ENCODE results near the gene FBXW7. TPM values are rescaled to one million over a fixed set of nuclear protein-coding genes. Genes with fewer than 3 reads are reported as not detected.

The FBXW7 gene
- polyA plus RNA-seq, 1 donor from 2014 or later: 55.7 TPM

- Histone ChIP-seq H3K9ac (ENCODE audit: low read length) (no peak overlapping the region), H2AFZ (ENCODE audit: low read depth, low read length) (no peak overlapping the region)
These were observed 11.5 kb downstream of the FBXW7 start for GRCh38 chr4:152524427-152524826.

GRCh38 chr4:152523731-152524130, 12.2 kb downstream of the FBXW7 start:
- H3K4me2 ChIP-seq (ENCODE audit: low read length): no peak overlapping the region
- TF ChIP-seq POLR2AphosphoS5 (IDR thresholded peaks at IDR 0.05): no peak
- no peak for TF ChIP-seq EZH2 (IDR thresholded peaks at IDR 0.05; ENCODE audit: borderline replicate concordance, insufficient read depth, low read length, poor library complexity, severe bottlenecking)
- TF ChIP-seq SMC3 (conservative IDR thresholded peaks at IDR 0.05; ENCODE audit: poor library complexity): no peak
- TF ChIP-seq RAD21 (conservative IDR thresholded peaks at IDR 0.05): no peak
- no peak for TF ChIP-seq TAF1 (IDR thresholded peaks at IDR 0.05; ENCODE audit: low read depth)
- TF ChIP-seq CTCF (IDR thresholded peaks at IDR 0.05; ENCODE audit: poor library complexity, severe bottlenecking): no peak
- no peak for TF ChIP-seq REST (IDR thresholded peaks at IDR 0.05; ENCODE audit: borderline replicate concordance)
- no peak for TF ChIP-seq EP300 (conservative IDR thresholded peaks at IDR 0.05; ENCODE audit: poor library complexity, severe bottlenecking)
- no peak for TF ChIP-seq MXI1 (conservative IDR thresholded peaks at IDR 0.05; ENCODE audit: poor library complexity, severe bottlenecking)
- no peaks in the 10 kb centered on the region for H3F3A ChIP-seq (ENCODE audit: insufficient read depth, low read length, poor library complexity, severe bottlenecking)
- no peak overlapping the region for H3K4me3 ChIP-seq (ENCODE audit: low read length)
- no peaks in the 10 kb centered on the region for H3K27me3 ChIP-seq (ENCODE audit: insufficient read depth, low read depth, low read length)
- H3K9me3 ChIP-seq (ENCODE audit: low read length): no peaks in the 10 kb centered on the region
- H2AFZ ChIP-seq (ENCODE audit: low read depth, low read length): no peak overlapping the region
- no peak overlapping the region for H3K9ac ChIP-seq (ENCODE audit: low read length)
- peaks cover 13% of the 10 kb centered on the region for H3K79me2 ChIP-seq (replicated peaks; ENCODE audit: insufficient read depth, low read length)
- no peaks in the 10 kb centered on the region for H4K20me1 ChIP-seq (ENCODE audit: insufficient read depth)
- no peaks in the 10 kb centered on the region for H3K9me2 ChIP-seq (ENCODE audit: insufficient read depth, low read length)
- no peaks in the 10 kb centered on the region for H3K36me3 ChIP-seq (ENCODE audit: insufficient read depth, low read length)
- H3K27ac ChIP-seq (ENCODE audit: low read length): no peak overlapping the region

More at GRCh38 chr4:152524427-152524826, 11.5 kb downstream of the FBXW7 start:
- no peak for TF ChIP-seq POLR2AphosphoS5 (IDR thresholded peaks at IDR 0.05)
- TF ChIP-seq MXI1 (conservative IDR thresholded peaks at IDR 0.05; ENCODE audit: poor library complexity, severe bottlenecking): no peak
- no peak for TF ChIP-seq CTCF (IDR thresholded peaks at IDR 0.05; ENCODE audit: poor library complexity, severe bottlenecking)
- no peak for TF ChIP-seq SMC3 (conservative IDR thresholded peaks at IDR 0.05; ENCODE audit: poor library complexity)
- TF ChIP-seq TAF1 (IDR thresholded peaks at IDR 0.05; ENCODE audit: low read depth): no peak
- TF ChIP-seq RAD21 (conservative IDR thresholded peaks at IDR 0.05): no peak
- TF ChIP-seq EZH2 (IDR thresholded peaks at IDR 0.05; ENCODE audit: borderline replicate concordance, insufficient read depth, low read length, poor library complexity, severe bottlenecking): no peak
- Histone ChIP-seq H3K36me3 (ENCODE audit: insufficient read depth, low read length) (no peaks in the 10 kb centered on the region), H4K20me1 (ENCODE audit: insufficient read depth) (no peaks in the 10 kb centered on the region), H3F3A (ENCODE audit: insufficient read depth, low read length, poor library complexity, severe bottlenecking) (no peaks in the 10 kb centered on the region), H3K4me2 (ENCODE audit: low read length) (no peak overlapping the region), H3K27ac (ENCODE audit: low read length) (no peak overlapping the region), H3K79me2 (replicated peaks; ENCODE audit: insufficient read depth, low read length) (peaks cover 13% of the 10 kb centered on the region), H3K9me2 (ENCODE audit: insufficient read depth, low read length) (no peaks in the 10 kb centered on the region), H3K4me3 (ENCODE audit: low read length) (no peak overlapping the region), H3K27me3 (ENCODE audit: insufficient read depth, low read depth, low read length) (no peaks in the 10 kb centered on the region), H3K9me3 (ENCODE audit: low read length) (no peaks in the 10 kb centered on the region)

Data from neural cell (in vitro differentiated cells).